ENCODE results near the gene WNT7B.

Gene WNT7B

DNA sequence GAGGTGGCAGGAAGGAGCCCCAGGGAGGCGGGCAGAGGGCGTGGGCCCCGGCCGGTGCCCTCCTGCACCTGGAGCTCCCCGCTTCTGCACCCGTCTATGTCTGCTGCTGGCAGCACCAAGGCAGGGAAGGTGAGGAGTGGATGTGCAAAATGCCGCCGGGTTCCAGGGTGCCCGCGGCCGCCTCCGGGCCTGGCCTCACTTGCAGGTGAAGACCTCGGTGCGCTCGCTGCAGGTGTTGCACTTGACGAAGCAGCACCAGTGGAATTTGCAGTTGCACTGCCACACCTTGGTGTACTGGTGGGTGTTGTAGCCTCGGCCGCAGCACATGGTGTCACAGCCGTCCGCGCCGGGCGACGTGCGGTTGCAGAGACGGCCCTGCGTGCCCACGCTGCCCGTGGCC lies 54.3 kb downstream of the WNT7B start:
- no peak for DNase-seq

DNA sequence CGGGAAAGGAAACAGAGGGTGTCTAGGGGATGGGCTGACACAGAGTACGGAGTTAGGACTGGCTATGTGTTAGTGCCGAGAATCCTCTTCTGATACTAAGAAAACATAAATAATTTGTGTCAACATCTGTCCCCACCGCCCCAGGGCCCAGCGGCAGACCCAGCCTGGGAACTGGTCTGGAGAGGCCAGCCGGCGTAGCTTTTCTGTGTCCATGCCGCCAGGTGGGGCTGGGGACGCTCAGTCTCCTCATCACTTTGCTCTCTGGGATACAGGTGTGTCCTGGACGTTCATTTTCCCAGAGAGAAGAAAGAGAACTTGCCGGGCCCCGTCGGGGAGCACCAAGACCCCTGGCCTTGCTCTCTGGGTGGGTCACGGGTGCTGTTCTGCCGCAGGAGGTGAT lies 54.7 kb downstream of the WNT7B start:
- DNase-seq, result no peak

DNA sequence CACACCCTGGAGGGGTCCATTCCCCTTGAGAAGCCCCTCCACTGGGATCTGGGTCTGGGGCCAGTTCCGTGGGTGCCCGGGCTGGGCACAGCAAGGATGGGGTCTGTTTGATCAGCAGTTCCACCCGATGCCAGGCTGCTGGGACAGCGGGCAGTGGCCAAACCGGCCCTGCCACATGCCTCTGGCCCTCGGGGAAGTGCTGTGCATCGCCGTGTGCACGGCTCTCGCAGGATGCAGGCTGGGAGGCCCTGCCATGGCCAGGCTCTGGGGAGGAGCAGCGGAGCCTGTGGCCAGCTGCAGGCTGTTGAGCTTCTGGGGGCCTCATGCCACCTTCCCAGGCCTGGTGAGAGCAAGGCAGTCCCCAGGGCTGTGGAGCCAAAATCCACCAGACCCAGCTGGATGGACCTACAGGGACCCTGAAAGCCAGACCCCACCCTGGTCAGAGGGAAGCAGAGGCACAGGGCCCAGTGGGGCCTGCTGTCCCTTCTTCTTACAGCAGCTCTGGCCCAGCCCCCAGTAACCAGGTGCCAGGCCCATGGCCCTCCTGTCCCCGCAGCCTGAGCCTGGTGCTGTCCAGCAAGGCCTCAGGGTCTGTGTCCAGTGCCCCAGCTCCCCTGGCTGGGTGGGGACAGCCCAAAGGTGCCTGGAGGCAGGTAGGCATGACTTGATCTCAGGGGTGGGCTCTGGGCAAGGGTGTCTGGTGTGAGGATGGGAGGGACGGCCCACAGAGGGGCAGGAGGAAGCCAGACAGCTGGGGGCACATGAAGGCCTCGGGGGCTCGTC lies 57.3 kb downstream of the WNT7B start:
- no peak for DNase-seq

DNA sequence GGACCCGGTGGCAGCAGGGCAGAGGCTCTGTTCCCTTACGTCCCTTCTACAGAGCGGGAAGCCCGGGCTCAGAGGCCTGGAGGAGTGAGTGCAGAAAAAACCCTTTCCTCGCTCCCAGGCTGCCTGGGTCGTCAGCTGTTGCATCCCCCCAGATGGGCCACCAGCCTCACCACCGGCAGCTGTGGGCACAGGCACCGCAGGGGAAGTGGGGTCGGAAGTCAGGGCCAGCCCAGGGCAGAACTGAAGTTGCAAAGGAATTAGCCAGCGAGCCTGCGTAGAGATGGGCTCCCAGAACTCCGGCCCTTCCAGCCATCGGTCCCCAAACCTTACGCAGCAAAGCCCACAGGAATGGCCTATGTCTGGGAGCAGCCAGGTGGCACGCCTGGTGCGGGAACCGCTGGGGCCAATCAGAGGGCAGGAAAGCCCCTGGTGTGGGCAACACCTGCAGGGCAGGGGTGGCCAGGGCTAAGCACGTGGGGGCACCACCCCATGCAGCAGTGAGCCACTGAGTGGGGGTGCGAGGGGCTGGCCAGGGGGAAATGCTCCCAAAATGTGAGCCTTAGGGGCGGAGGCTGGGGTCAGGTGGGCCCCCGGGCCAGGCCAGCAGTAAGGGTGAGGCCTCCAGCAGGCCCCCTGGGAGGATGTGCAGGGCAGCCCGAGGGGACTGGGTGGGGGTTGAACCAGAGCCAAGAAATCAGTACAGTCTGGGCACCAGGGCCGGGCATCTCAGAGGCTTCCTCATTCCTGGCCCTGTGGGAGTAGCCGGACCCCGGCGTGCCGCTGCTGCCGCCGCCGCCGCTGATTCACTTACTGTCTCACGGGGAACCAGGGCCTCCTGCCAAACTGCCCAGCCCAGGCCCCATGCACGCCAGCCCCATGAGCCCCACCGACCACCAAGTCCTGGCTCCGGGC lies 58.2 kb downstream of the WNT7B start:
- DNase-seq, result no peak

DNA sequence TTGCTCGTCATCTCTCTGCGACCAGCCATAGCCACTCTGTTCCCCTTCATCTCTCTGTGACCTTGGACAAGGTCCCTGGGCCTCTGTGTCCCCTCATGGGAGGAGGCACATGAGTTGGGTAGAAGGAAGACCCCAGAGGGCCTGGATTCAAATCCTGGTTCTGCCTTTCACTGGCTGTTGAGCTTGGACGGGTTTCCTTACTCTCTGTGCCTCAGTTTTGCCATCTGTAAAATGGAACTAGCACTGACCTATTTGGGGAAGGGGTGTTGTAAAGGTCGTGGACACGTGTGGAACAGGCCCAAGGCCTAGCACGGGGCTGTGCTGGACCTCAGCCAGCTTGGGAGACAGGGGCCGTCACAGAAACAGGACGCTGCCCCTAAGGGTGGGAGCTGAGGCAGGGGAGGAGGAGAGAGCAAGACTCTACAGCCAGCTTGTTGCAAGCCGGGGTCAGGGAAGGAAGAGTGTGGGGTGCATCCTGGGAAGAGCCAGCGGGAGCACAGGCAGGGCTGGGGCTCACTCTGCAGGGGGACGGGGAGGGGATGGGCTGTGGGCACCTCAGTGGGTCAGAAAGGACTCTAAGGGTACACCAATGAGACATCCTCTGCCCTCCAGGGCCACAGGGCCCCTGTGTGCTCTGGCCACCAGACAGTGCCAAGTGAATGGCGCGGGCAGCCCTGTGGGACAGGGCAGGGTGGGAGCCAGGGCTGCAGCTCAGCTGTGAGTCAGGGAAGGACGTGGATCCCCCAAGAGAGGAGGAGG lies 59.1 kb downstream of the WNT7B start:
- DNase-seq, result no peak

DNA sequence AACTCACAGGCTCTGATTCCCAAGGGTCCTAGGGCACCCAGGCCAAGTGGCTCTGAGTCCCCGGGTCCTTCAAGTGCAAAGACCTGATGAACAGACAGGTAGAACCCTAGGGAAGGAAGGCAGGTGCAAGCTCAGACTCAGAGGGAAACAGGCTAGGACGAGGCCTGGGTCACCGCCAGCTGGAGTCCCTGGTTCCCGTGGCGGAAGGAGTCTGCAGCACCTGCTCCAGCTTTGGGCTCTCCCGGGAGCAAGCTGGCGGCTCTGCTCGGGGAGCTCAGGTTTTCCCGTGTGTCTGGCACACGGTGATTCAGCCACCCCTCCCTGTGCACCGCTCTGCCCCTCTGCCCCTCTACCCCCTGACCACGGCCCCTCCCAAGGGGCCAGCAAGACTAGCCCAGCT lies 59.8 kb downstream of the WNT7B start:
- DNase-seq, result no peak

DNA sequence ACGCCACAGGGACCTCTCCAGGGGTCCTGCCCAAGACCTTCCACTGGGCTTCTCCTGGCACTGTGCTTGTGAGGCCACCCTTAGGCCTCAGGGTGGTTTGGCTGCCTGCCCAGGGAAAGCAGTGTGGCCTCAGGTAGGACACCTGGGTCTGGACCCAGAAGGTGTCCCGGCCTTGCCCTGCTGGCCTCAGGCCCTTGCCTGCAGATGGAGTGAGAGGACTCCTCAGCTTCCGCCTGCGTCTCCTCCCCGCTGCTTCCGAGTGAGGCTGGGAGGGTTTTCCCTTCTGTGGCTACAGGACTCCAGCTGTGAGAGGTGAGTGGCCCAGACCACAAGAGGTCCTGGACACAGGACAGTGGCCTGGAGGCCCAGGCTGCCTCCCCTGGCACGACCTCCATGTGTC lies 60.4 kb downstream of the WNT7B start:
- DNase-seq, result no peak

DNA sequence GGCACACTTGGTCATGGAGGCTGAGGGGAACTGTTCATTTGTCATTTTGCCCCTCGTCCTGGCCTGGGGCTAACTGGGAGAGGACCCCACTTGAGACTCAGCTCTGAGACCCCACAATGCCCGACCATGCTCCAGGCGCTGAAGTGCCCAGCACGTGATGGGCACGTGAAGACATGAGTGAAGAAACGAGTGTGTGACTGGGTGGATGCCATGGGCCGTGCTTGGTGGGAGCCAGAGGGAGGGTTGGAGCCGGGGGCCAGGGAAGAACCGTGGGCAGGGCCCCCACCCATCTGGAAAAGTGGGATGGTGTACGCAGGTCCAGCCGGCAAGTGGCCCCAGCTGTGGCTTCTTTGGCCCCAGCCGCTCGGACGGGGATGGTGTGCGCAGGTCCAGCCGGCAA lies 61.1 kb downstream of the WNT7B start:
- DNase-seq, result no peak

DNA sequence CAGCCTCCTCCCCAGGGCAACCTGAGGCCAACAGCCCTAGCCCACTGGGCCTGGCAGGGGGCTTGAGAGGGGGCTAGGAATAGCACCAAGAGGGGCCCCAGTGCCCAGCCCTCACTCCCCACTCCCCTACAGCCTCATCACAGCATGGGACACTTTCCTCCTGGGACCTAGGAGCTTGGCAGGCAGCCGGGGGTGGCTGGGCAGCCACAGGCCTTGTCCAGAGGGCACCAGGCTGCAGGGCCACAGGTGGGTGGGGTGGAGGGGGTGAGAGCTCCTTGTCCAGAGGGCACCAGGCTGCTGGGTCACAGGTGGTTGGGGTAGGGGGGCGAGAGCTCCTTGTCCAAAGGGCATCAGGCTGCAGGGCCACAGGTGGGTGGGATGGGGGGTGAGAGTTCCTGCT lies 61.8 kb downstream of the WNT7B start:
- no peak for DNase-seq

DNA sequence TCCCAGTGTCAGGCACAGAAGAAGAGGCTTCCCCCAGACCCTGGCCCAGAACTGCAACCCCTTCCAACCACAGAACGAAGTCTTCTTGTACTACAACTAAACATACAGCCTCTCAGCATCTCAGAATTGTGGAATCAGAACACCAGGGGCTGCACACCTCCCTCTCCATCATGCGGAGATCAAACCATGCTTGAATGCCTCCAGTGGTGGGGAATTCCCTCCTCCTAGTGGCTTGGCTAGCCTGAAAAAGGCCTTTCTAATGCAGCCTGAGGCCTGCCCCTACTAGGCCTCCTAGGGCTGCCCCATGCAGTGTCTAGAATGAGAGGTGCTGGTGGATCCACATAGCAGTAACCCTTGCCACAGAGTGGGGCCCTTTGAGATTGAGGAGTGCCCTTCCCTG lies 62.7 kb downstream of the WNT7B start:
- DNase-seq, result no peak

DNA sequence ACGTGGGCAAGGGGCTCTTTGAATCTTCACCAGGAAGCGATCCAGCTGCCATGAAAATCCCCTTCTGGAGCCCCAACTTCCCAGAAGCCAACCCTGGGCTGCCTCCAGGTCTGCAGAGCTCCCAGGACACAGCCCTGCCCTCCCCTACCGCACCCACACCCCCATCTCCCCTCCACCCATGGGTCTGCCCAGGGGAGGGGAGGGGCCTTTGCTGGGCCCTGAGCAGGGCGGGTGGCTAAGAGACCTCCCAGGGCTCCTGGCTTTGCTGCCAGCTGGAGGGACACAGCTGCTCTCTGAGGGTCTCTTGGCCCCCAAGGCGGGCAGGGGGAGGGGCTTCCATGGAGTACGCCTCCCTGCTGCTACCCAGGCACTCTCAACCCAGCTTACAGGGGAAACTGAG lies 64.1 kb downstream of the WNT7B start:
- no peak for DNase-seq

DNA sequence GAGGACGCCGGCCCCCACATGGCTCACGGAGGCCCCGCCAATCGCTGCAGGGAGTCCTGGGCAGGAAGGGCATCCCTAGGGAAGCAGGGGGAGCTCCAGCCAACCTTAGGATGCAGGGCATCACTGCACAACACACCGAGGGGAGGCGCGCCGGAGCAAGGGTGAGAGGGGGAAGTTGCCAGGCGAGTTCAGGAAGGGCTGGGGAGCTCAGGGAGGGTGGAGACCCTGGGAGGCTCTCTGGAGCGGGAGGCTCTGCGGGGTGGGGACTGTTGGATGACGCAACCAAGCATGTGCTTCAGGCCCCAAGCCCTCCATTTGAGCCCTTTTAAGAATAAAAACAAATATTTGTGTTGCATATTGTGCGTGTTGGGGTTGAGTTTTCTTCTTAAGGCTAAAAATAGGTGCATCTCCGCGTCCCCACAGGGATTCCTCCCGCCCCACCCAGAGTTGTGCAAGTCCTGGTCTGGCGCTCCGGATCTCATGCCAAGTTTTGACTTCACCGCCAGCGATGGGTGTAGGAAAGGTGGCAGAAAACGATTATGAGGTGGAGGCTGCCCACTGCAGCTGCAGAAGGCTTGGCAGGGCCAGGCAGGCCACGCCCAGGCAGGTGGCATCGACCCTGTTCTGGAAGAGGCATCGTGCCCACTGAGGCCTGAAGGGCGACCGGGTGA lies 65.2 kb downstream of the WNT7B start:
- DNase-seq, result no peak

DNA sequence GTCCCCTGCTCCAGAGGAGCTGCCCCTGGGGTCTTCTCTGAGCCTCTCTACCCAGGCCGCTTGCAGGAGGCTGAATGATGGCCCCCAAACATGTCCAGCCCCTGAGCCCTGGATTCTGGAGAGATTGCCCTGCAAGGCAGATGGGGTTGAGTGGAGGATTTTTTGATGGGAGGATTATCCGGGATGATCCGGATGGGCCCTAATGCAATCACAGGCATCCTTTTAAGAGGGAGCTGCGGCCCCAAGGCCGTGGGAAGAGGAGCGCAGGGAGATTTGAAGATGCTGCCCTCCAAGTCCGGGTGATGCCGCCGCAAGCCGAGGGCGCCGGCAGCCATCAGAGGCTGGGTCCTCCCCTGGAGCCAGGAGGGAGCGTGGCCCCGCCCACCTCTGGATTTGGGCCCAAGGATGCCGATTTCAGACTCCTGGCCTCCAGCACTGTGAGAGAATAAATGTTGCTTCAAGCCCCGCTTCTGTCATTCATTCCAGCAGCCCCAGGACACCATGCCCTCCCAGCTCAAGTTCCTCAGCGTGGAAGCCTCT lies 66.0 kb downstream of the WNT7B start:
- no peak for DNase-seq

DNA sequence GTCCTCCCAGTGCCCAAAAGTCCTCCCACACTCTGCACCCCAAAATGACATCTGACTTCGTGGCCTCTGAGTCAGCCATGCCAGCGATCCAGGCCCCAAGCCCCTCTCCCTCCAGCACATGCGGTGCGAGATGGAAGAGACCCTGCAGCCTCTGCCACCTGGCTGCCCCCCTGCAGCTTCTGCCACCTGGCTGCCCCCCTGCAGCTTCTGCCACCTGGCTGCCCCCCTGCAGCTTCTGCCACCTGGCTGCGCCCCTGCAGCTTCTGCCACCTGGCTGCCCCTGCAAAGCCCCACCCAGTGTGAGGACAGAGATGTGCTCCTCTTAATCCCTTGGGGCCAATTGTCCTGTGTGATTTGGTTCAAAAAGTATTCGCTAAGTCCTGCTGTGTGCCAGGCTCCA lies 68.0 kb downstream of the WNT7B start:
- DNase-seq, result no peak

DNA sequence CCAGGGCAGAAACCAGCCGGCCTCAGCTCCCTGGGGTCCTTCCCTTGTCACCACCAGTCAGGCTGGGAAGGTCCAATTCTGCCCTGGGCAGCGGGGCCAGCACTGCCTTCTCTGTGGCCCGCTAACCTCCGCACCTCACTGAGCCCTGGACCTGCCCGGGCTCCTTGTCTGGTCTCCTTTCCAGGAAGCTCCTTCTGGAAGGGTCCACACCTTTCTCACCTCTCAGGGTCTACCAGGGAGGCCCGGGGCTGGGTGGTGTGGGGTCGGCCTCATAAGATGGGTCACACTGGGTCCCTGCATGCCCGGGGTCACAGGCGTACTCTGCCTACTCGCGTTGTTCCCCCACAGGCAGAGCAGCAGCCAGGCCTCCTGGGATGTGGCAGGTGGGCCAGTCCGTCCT lies 69.0 kb downstream of the WNT7B start:
- DNase-seq, result no peak

DNA sequence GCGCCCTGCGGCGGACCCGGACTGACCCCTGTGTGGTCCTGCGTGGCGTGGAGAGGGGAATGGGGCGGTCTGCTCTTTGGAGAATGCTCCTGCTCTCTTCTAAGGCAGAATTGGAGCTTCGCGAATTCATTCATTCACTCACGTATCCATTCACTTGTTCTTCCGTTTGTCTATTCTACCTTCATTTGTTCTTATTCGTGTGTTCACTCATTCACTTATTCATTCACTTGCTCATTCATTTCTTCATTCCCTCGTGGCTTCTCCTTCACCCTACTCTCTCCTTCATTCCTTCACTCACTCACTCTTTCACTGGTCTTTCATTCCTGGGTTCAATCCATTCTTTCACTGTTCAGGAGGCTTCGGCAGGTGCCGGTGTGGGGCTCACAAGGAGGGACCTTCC lies 69.6 kb downstream of the WNT7B start:
- DNase-seq, result no peak

DNA sequence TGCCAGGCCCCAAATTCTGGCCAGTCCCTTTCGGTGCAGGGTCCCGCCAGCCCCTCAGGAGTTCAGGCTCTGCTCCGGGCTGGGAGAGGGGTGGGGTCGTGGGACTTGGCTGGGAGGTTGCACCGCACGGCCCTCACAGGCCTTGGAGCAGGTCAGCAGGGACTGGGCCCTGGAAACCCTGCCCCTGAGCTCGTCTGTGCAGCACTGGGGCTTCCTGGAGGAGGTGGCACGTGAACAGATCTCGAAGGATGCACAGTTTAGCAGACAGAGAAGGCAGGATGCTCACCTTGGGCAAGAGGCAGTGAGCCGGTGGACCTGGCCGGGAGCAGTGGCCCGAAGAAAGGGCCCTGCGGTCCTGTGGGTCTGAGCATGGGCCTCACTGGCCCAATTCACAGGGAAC lies 70.0 kb downstream of the WNT7B start:
- no peak for DNase-seq

DNA sequence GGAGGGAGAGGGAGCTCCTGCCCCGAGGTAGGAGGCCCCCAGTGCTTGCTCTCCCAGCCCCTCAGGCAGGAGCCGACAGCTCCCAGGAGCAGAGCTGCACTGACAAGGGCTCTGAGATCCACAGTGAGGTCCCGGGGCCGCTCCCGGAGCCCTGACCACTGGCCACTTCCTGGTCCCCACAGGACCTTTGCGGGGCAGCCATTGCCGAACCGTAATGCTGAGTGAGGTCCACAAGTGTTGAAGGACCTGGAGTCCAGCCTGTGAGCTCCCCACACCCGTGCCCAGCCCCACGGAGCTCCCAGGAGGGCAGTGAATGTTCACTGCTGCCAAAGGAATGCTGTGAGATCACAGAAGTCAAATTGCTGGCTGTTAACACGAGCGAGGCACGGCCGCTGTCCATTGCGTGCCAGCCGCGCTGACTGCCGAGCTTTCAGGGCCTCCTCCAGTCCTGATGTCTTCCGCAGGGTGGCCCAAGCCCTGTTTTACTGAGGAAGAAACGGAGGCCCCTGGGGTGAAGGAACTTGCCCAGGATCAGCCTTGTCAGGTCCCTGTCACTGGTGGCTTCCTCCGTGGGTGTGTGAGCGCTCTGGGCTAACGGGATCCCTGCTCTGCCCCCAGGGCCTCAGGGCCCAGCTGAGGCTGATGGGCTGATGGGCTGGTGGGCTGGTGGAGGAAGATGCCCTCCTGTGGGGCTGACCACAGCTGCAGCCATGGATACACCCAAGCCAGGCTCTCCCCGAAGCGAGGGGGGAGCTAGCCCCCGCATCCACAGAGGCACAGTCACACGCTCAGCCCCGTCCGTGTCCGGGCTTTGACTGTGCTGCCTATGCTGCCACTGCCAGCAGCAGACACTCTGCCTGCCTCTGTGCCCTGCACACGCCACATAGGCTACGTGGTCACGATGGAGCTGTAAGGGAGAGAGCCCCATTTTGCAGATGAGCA lies 70.8 kb downstream of the WNT7B start:
- no peak for DNase-seq

DNA sequence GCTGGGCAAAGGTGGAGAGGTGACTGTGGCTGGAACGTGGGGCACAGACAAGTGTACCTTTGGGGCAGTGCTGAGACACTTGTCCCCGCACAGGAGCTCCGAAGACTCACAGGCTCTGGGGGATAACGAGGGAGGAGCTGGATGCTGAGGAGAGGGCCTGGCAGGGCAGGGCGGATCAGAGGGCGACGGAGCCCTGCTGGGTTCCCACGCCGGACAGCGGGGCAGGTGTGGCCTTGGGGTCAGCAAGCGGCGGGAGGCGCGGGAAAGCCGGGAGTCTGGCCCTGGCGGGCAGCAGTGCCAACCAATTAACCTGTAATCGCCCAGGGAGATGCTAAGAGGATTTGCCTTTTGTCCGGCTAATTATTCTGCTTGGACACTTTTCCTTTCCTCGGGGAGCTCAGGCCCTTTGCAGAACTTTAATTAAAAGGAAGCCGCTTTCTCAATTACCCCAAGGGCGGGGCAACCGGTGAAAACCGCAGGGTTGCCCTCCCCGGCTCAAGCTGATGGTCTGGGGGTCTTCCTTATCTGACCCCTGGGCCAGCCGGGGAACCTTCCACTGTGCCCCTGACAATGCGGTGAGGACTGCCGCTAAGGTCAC lies 71.5 kb downstream of the WNT7B start:
- DNase-seq, result no peak

DNA sequence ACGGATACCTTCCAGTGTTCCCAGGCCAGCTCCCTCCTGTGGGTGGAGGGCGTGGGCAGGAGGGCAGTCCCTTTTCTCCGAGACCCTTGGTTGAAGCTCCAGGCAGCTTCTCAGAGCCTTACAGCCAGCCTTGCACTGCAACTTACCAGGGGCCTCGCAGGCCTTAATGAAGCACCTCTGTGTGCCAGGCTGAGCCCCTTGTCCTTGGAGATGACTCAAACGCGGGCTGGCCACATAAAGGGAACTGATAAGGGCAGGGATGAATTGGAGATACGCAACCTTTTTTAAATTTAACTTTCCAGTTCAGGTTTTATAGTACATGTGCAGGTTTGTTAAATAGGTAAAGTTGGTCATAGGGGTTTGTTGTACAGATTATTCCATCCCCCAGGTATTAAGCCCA lies 72.7 kb downstream of the WNT7B start:
- DNase-seq, result no peak
